Measurements from ENCODE around the gene KSR1. TPM values are rescaled to one million over a fixed set of nuclear protein-coding genes. Genes with fewer than 3 reads are reported as not detected.

Gene KSR1
- total RNA-seq, 4 donors from 2014 or later: 10.0 to 15.2 (median 13.9) TPM

- peaks cover 0 to 59% (median 13%) of the 10 kb centered on the region in 3 donors for H3K4me1 ChIP-seq
- TF ChIP-seq EP300 (IDR thresholded peaks at IDR 0.05): no peak
- no peaks in the 10 kb centered on the region for H3K36me3 ChIP-seq
- no peak for ATAC-seq
- WGBS, 2 donors (ENCODE audit: low coverage in 1 of 2): 97 to 100% methylated on average over 1 to 7 of the region's 11 CpGs
- H3K27ac ChIP-seq: no peak overlapping the region
- H3K27me3 ChIP-seq: no peaks in the 10 kb centered on the region
- H3K4me3 ChIP-seq: no peak overlapping the region
- H3K9me3 ChIP-seq: no peaks in the 10 kb centered on the region
These were observed 82.1 kb downstream of the KSR1 start for GRCh38 chr17:27538156-27538955.

GRCh38 chr17:27539152-27539551, 82.9 kb downstream of the KSR1 start:
- no peak for TF ChIP-seq CTCF (IDR thresholded peaks at IDR 0.05)
- no peak for TF ChIP-seq POLR2A (IDR thresholded peaks at IDR 0.05)
- no peak for TF ChIP-seq EP300 (IDR thresholded peaks at IDR 0.05)
- TF ChIP-seq POLR2AphosphoS5 (IDR thresholded peaks at IDR 0.05): no peak
- H3K4me3 ChIP-seq: no peak overlapping the region
- ATAC-seq: no peak
- 100% methylated on average over 3 of the region's 8 CpGs; no CpG with 5 or more reads in 1 of the 2 donors for WGBS, 2 donors (ENCODE audit: low coverage in 1 of 2)
- H3K36me3 ChIP-seq: no peaks in the 10 kb centered on the region
- no peak overlapping the region for H3K27ac ChIP-seq
- H3K4me1 ChIP-seq: peaks cover 0 to 51% (median 9%) of the 10 kb centered on the region in 3 donors
- no peaks in the 10 kb centered on the region for H3K9me3 ChIP-seq
- no peaks in the 10 kb centered on the region for H3K27me3 ChIP-seq

GRCh38 chr17:27539794-27540317, 83.6 kb downstream of the KSR1 start:
- Histone ChIP-seq H3K4me3 (no peak overlapping the region), H3K27ac (peak overlapping the region in 3 of 4 donors; percentile 61 to 74 (median 72)), H3K36me3 (no peaks in the 10 kb centered on the region), H3K9me3 (no peaks in the 10 kb centered on the region), H3K27me3 (no peaks in the 10 kb centered on the region), H3K4me1 (peaks cover 0 to 44% (median 7%) of the 10 kb centered on the region in 3 donors)
- 40 to 53% methylated on average over 1 to 3 of the region's 3 CpGs for WGBS, 2 donors (ENCODE audit: low coverage in 1 of 2)
- TF ChIP-seq POLR2AphosphoS5 (IDR thresholded peaks at IDR 0.05) (no peak), EP300 (IDR thresholded peaks at IDR 0.05) (no peak), CTCF (IDR thresholded peaks at IDR 0.05) (no peak), POLR2A (IDR thresholded peaks at IDR 0.05) (no peak)
- ATAC-seq: no peak

GRCh38 chr17:27540318-27541101, 84.3 kb downstream of the KSR1 start:
- WGBS, 2 donors (ENCODE audit: low coverage in 1 of 2): 83% methylated on average over 4 of the region's 16 CpGs; no CpG with 5 or more reads in 1 of the 2 donors
- ATAC-seq: peak; percentile 87
- no peak overlapping the region for H3K4me3 ChIP-seq

More at GRCh38 chr17:27540318-27541101, 84.3 kb downstream of the KSR1 start:
- Histone ChIP-seq H3K4me1 (peaks cover 0 to 41% (median 7%) of the 10 kb centered on the region in 3 donors), H3K9me3 (no peaks in the 10 kb centered on the region), H3K27me3 (no peaks in the 10 kb centered on the region), H3K36me3 (no peaks in the 10 kb centered on the region), H3K27ac (peak overlapping the region in 3 of 4 donors; percentile 61 to 74 (median 72))
- TF ChIP-seq POLR2A (IDR thresholded peaks at IDR 0.05): no peak
- no peak for TF ChIP-seq EP300 (IDR thresholded peaks at IDR 0.05)
- TF ChIP-seq CTCF (IDR thresholded peaks at IDR 0.05): no peak
- TF ChIP-seq POLR2AphosphoS5 (IDR thresholded peaks at IDR 0.05): peak; percentile 42
